HG03558 (cell line): Measurements from ENCODE around the gene GRID1.

Source experiments
- ATAC-seq: cut with Tn5 transposase; IDR thresholded peaks from one replicate; pipeline ENCODE4 v1.9.1; 2021; ENCODE audit warnings: moderate number of reproducible peaks; ENCODE audit not compliant: unreplicated experiment; ENCODE audit errors: extremely low read depth

GRID1 gene

DNA sequence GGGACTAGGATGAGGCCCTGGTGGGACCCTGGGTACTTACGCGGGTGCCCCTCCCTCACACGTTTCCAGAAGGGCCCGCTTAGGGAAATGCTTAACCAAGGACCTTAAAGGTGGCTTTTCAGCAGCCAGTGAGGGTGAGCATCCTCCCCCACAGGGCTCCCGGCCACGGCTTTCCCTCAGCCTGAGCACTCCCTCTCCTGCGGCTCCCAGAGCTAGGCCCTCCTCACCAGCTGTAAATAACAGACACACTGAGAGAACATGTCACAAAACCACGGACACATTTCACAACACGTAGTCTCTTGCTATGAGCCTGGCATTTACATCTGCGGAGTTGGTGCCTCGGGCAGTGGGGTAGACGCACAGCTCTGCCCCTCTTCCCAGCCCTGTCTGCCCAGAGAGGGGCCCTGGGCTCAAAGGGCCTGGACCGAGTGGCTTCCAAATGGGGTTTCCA, 25.2 kb downstream of the GRID1 start:
- ATAC-seq: no peak

DNA sequence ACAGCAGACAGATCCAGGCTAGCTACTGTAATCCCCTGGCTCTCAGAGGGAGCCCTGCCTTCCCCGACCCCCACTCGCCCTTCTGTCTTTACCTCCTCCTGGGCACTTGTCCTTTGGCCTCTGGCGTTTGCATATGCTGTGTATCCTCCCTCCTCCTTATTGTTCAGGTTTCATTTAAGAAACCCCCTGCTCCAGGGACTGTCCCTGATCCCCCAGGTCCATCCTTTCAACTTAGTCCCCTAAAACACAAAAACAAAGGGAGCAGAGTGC, 25.7 kb downstream of the GRID1 start:
- no peak for ATAC-seq

DNA sequence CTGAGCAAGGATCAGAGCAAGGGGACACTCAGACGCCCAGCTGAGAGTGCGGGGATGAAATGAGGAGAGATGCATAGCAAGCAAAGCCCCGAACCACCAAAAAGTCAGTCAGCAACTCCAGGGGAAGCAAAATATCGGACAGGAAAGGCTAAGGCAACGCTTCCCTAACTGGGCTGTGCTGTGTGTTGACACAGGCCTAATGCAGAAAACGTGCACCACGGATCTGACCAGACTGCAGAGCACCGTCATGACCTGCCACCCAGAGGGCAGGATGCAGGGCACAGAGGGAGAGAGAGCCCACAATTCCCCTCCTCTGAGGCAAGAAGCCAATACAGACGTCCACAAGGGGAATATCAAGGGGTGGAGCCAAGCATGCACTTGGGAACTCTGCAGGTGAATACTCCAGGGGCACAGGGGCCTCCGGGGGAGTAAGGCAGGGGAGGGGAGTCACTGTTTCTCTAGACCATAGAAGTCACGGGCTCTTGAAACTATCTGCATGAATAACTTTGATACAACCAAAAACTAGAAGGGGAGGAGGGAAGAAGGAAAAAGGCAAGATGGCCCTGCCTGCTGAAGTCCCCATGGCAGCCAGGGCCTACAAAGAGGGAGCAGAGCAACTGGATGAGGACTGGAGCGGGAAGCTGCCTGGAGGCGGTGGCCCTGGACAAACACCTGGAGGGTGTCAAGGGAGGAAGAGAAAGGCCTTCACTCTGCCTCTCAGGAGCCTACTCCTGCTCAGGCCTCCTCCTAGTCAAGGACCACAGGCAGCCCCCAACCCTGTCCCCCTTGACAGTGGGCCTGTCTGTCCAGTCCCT, 26.2 kb downstream of the GRID1 start:
- no peak for ATAC-seq

DNA sequence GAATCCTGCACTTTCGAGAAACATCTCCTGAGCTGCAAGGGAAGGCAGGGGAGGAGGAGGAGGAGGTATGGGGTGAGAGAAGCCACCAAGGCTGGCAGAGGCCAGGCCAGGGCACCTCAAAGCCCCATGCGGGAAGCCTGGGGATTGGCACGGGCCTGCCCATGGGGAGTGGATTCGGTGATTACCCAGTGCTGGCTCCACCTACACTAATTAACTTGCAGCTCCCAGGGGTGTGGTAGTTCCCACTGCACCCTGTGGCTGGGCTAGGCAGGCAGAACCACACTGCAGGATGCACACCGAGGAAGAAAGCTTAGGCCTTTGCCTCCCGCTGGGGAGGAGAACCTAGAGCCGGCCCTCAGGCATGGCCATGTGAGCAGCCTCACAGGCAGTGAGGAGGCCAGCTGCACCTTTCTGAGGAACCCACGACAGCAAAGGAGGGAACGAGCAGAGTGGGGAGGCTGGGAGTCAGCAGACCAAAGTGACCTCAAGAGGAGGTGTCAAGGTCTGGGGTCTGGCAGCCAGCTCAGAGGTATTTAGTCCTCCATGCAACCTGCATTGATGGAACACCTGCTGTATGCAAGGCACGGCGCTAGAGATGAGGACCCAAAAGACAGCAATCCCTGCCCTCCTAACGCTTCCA, 27.2 kb downstream of the GRID1 start:
- ATAC-seq: no peak

DNA sequence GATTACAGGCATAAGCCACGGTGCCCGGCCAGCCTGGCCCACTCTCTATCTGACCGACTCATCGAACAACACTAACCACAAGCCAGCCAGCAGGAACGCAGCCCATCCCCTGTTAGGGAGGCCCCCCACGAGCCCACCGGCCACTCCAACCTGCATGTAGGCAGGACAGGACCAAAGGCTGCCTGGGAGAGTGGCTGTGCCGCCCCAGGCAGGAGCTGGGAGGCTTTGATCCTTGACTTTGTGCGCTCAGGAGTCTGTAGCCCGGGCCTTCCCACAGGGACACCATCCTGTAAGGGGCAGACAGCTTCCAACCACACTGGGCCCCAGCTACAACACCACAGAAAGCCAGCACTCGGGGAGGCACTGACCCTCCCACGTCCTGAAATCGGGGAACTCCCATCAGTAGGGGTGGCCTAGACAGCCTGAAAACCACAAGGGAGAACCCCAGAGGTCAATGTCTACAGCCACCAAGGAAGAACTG, 29.4 kb downstream of the GRID1 start:
- ATAC-seq: no peak

DNA sequence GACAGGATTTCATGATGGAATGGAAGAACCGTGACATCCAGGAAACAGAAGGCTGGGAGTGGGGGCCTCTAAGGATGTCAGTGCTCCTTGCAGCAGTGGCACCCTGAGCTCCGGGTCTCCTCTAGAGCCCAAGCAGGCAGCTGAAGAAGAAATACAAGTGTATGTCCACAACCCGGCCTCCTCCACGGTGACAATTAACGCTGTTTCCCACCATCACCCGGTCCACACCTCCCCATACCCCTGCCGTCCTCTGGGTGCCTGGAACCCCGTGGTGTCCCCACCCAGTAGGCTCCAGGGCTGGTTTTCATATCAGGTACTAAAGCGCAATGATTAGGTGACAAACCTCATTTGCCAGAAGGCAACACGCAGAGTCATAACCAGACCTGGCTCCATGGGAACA, 30.3 kb downstream of the GRID1 start:
- no peak for ATAC-seq

DNA sequence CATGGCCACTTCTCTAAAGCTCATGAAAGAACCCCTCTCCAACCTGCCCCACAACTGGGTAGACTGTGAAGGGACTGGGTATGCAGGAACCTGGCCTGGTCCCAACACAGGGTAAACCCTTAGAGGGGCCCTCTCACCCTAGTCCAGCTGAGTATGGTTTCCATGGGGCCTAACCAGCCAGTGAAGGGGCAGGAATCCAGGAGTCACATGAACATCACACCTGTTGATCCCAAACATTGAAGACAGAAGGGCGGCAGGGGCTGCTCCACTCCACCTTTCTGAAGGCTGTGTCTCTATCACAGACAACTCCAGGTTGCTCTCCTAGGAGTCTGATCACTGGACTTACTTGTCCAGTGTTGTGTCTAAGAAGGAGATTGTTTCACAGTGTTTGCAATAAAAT, 30.8 kb downstream of the GRID1 start:
- no peak for ATAC-seq

DNA sequence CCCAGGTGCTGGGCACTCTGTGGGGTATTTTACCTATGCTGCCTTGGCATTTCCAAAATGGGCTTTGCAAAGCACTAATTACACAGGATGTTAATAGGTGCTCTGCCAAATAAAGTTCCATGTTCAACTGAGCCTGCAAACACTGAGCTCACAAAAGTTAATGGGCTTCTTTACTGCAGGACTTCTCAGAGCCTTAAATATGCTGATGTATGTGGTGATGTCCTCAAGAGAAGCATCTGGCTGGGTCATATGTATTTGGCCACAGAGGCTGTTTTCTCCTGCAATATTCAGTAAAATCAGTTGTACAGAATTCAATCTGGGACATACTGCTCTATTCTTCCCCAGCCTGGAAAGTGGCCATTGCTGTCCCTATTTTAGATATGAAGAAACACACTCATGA, 31.3 kb downstream of the GRID1 start:
- ATAC-seq: no peak

DNA sequence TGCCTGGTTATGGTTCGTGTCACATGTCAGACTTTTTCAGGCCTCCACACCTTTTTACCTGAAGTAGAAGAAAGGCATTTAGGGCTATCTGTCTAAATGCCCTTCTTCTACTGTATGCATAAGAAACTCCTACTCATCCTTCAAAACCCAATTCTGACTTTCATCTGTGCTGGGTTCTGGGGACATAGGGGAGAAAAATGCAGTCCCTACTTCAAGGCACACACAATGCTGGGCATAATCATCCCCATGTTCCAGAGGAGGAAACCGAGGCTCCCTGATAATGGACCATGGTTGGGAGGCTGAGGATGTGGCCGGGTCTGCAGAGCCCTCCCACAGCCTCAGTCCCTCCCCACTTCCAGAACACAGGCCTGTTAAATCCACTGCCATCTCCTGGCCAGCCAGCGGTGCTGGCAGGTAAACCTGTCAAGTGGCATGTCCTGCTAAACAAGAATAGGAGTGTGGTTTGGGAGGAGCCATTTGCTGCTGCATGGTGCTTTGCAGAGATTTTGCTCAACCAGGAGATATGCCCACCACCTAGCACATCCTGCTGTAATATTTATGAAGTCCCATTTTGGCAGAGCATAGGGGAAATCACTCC, 32.0 kb downstream of the GRID1 start:
- ATAC-seq: no peak

DNA sequence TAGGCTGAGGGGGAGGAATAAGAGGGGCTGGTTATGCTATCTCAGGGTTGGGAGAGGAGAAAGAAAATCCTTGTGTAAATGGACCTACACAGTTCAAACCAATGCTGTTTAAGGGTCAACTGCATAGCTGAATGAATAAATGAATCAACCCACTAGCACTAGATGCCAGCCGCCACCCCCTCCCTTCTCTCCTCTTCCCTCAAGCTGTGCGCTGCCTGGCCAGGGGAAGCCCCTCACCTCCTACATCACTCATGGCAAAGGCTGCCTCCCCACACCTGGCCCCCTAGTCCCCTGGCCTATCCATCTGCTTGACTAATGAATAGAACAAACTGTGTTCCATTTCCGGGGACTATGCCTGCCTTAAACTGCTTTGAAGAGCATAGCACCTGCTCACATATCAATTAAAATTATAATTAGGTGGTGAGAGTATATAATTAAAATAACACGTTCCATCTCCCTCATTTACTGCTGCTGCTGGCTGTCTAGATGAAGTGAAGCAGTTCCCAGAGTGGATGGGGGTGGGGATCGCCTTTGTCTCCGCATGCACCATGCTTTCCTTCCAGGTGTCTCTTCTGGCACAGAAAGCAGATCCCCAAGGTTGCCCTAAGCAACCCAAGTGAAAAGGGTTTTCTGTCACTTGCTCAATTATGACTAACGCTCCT, 32.6 kb downstream of the GRID1 start:
- no peak for ATAC-seq

DNA sequence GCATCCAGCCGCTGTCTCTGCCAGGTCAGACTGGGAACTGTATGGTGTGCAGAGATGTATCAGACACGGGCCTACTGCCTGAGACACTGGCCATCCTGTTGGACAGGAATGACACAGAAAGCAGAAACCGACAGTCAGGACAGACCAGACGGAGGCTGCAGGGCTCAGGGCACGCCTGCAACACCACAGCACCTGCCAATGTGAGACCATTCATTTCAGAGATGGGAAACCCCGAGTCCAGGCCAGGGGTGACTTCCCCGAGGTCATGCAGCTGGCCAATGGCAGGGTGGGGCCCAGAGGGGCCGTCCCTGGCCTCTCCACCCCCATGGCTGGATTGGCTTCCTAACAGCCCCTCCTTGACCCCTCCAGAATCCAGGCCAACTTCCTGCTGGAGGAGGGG, 34.7 kb downstream of the GRID1 start:
- ATAC-seq: no peak

DNA sequence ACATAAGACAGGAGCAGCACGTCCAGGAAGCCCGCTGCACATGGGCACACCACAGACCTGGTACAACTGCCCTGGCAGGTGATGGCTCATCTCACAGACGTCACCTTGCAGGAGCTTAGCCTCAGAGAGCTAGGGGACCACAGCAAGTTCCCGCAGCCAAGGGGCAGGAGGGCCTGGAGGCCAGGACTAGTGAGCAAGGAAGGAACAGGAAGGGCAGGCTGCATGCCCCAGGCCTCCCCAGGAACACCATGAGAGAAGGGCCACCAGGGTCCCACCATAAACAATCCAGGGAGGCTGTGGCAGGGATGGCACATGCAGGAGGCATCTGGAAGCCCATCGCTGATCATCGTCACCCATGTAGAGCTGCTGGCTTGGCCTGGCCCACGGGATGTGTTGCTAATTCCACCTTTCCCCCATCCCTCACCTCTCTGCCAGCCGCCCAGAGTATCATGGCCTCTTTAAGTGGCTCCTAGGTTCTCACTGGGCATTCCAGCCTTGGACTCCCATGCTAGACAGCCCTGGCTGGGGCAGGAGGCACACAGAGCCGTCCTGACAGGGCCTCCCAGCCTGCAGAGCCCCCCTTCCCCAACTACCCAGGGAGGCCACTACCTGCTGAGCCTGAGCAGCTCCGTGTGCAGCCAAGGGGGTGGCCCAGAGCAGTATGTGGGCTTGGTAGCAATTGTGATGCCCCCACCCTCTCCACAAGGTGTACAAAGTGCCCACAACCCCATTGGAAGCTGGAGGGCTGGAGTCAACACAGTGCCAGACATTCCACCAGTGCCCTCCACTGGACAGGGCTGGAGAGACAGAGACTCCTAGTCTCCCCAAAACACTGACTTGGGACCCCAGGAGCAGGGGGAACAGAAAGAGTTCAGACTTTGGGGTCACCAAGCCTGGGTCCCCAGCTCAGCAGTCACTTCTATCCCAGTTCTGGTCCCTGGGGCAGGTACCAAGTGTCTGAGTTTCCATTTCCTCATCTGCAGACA, 35.5 kb downstream of the GRID1 start:
- no peak for ATAC-seq

DNA sequence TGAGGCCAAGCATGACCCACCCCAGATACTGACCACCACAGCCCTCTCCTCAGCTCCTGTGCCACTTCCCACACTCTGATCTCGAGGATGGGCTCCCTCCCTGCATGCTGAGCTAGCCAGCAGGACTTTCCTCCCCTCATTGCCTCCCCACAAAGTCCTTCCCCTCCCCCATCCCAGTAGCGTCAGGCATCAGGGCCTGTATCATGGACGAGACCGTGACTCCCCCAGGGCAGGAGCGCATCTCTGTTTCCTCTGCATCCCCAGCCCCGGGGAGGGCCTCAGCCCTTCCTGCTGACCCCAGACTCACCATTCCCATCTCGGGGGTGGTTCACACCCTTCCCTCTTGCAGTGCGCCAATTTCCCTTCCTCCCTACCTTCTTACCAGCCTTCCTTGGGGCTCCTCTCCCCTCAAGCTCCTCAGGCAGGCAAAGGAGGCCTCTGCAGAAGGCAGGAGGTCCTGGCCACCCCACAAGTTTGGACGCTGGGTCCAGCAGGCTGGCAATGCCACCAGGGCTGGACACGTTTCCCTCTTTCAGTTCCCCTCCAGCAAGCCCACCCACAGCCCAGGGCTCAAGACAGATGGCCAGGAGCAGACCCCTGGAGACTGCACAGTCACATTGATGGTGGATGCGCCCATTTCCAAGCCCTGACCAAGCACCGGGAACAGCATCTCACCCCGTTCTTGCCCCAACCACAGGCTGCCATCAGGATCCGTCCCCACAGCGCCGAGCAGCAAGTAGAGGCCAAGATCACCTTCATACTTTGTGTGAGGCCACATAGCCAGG, 36.5 kb downstream of the GRID1 start:
- ATAC-seq: no peak

DNA sequence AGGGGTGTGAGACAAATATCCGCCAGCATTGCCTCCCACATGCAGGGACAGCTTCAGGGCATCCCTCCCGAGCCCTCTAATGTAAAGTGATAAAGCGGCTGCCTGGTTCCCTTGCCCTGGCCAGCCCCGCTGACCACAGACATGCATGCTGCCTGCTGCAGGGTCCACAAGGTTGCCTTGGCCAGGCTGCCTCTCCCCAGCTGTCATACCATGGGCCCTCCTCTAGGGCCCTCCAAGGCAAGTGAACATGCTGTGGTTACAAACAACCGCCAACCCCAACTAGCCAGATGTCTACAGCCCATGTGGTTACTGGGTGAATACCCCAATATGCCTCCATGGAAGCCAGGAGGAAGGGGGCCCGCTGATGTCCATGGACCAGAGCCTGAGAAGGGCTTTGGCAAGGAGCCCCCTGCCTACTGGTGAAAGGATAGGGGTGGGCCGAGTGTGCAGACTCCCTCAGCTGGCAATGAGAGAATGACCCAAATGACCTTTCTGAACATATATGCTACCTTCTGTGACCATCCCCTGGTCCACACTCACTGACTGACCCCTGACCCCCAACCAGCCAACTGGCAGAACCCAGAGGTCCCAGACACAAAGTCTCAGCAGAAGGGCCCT, 37.4 kb downstream of the GRID1 start:
- ATAC-seq: no peak

DNA sequence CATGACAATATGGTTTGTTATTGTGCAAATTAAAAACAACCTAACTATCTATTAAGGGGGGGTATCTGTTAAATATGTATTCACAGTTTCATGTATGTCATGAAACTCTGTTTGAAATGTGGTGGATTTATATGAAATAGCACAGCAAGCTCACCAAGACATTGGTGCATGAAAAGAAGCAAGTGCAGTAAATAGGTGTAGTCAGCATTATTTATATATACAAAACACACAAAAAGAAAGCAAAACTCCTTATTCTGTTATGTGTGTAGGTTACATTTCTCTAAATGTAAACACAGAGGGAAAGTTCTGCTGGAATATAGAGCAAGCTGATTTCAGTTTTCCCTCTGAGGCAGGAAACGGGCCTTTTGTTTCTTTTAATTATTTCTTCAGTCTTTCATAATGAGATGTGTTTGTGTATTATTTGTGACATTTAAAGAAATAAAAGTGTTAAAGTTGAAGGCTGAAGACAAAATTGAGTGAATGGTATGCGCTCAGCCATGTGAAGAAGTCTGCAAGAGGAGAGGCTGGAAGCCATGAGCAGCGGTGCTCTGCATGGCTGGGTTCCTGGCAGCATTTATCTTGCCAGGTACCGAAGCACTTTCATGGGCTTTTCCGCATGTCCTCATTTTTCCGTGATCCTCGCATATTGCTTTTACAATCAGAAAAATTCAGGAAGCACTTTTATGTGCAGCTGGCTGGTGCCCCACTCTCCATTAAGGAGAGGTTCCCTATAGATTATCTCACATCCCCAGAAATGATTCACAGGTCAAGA, 38.5 kb downstream of the GRID1 start:
- no peak for ATAC-seq

DNA sequence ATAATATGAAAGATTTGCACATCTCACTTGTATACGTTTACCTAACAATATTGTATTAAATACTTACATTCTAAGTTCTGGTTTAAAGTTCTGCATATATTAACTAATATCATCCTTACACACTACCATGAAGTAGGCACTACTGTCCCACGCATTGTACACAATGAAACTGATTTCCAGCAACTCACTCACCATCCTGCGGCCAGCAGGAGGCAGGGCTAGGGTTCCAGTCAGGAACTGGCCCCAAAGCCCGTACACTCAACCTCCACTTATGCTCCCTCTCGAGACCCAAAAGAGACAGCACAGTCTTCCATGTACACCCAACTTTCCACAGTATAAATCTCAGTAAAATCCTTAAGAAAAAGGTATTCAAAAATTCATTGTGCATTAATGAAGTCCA, 41.4 kb downstream of the GRID1 start:
- ATAC-seq: no peak

DNA sequence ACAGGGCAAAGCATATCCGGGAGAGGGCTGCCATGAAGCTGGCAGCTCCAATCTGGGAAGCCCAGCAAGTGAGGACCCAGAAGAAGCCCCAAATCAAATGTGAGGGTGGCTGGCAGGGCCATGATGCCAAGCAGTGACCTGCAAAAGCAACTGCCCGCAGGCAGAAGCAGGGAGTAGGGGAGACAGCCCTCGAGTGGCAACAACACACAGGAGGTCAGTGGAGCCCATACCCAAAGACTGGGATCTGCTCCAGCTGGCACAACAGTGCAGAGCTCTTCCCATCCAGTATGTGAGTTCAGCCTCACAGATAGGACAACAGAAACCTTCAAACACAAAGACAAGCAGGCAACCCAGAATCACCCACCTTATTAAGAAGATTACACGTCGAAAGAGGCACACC, 45.0 kb downstream of the GRID1 start:
- no peak for ATAC-seq

DNA sequence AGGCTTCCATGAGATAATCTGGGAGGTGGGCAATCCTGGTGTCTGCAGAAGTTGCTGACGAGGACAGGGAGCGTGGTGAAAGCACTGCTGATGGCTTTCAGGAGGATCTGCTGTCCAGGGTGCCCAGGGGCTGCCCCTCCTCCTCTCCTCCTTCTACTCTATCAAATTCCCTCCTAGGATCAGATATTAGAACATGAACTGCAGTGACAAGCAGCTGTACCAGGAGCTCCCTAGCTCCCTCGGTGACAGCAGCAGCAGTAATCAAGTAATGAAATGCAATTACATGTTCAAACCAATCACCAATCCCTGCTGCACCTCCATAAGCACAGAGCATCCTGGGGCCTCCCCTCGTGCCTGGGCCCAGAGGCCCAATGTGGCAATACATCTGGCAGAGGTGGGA, 46.9 kb downstream of the GRID1 start:
- no peak for ATAC-seq
